HepG2 (cell line): ENCODE data around the gene CARMIL3. TPM values are rescaled to one million over a fixed set of nuclear protein-coding genes. Genes with fewer than 3 reads are reported as not detected.

Source experiments
- CCDC6 ChIP-seq: sonication (generic); formaldehyde crosslinking; IDR thresholded peaks from 2 replicates; pipeline ENCODE4 v1.8.1; 2022; ENCODE audit warnings: mild to moderate bottlenecking, missing genetic modification reagents, moderate library complexity
- FOSL2 ChIP-seq: sonication (generic); formaldehyde crosslinking; IDR thresholded peaks from 2 replicates; pipeline ENCODE4 v1.4.0; 2020; ENCODE audit warnings: missing genetic modification reagents
- GTF2F1 ChIP-seq: fragments of 150-350 bp; IDR thresholded peaks from 2 replicates; pipeline ENCODE4 v1.6.1; 2014; ENCODE audit warnings: low read length
- HNF4G ChIP-seq, 2 experiments: sonication (generic) in 1 of 2; formaldehyde crosslinking in 1 of 2; IDR thresholded peaks; 2 replicates each; pipeline versions ENCODE4 v1.4.0 to v1.6.1; 2011 to 2020; ENCODE audit warnings: borderline replicate concordance in 2 of 2, low read depth in 2 of 2, mild to moderate bottlenecking in 2 of 2, low read length in 1 of 2, missing genetic modification reagents in 1 of 2, moderate library complexity in 1 of 2
- HOXA7 ChIP-seq: sonication (generic); formaldehyde crosslinking; IDR thresholded peaks from 2 replicates; pipeline ENCODE4 v1.8.1; 2022; ENCODE audit warnings: mild to moderate bottlenecking, missing genetic modification reagents, moderate library complexity
- KAT2B ChIP-seq: fragments of 150-350 bp; IDR thresholded peaks from 2 replicates; pipeline ENCODE4 v1.6.1; 2014; ENCODE audit warnings: low read depth, low read length, borderline replicate concordance
- KDM2A ChIP-seq: sonication (generic); formaldehyde crosslinking; IDR thresholded peaks from 2 replicates; pipeline ENCODE4 v1.4.0; 2020; ENCODE audit warnings: low read depth, missing genetic modification reagents, borderline replicate concordance
- KLF12 ChIP-seq: sonication (generic); formaldehyde crosslinking; IDR thresholded peaks from 2 replicates; pipeline ENCODE4 v1.4.0; 2020; ENCODE audit warnings: missing genetic modification reagents, borderline replicate concordance
- MED8 ChIP-seq: sonication (generic); formaldehyde crosslinking; IDR thresholded peaks from 2 replicates; pipeline ENCODE4 v1.8.1; 2023; ENCODE audit warnings: mild to moderate bottlenecking, missing genetic modification reagents; ENCODE audit not compliant: insufficient replicate concordance
- PHF8 ChIP-seq: sonication (generic); formaldehyde crosslinking; IDR thresholded peaks from 2 replicates; pipeline ENCODE4 v1.5.0; 2020; ENCODE audit warnings: missing genetic modification reagents
- SMAD3 ChIP-seq: sonication (generic); formaldehyde crosslinking; IDR thresholded peaks from 2 replicates; pipeline ENCODE4 v1.4.0; 2020; ENCODE audit warnings: missing genetic modification reagents
- SRSF9 ChIP-seq: fragments of 200-400 bp; formaldehyde crosslinking; IDR thresholded peaks from 2 replicates; pipeline ENCODE4 v1.6.1; 2018; ENCODE audit warnings: borderline replicate concordance, mild to moderate bottlenecking, low read depth, low read length; ENCODE audit not compliant: insufficient read depth, poor library complexity, severe bottlenecking
- SUZ12 ChIP-seq: fragments of 150-350 bp; IDR thresholded peaks from 2 replicates; pipeline ENCODE4 v1.6.1; 2014; ENCODE audit warnings: low read depth, low read length
- ZMYM2 ChIP-seq: sonication (generic); formaldehyde crosslinking; IDR thresholded peaks from 2 replicates; pipeline ENCODE4 v1.8.0; 2022; ENCODE audit warnings: mild to moderate bottlenecking, missing genetic modification reagents
- ZMYM3 ChIP-seq: sonication (generic); formaldehyde crosslinking; IDR thresholded peaks from 2 replicates; pipeline ENCODE4 v1.5.1; 2020; ENCODE audit warnings: mild to moderate bottlenecking, missing genetic modification reagents
- ZNF256 ChIP-seq: sonication (generic); formaldehyde crosslinking; conservative IDR thresholded peaks from 2 replicates; pipeline ENCODE4 v1.4.0; 2020; ENCODE audit warnings: missing genetic modification reagents
- polyA plus RNA-seq, 8 experiments: library from polyadenylated mRNA; depleted of rRNA in 3 of 8; stranded (reverse) in 7 of 8; unstranded in 1 of 8; fragments of >200 nt; fragmentation: Illumina TruSeq in 4 of 8; extraction: Trizol in 4 of 8; gene quantifications; 2 replicates each; pipeline versions ENCODE4 v1.2.1 to v1.2.3, GENCODE V29; 2011 to 2016; ENCODE audit warnings: low read depth in 4 of 8, missing spikeins in 1 of 8, mixed read lengths in 1 of 8; ENCODE audit not compliant: insufficient read depth in 1 of 8
- total RNA-seq, 5 experiments: library from RNA; depleted of rRNA; stranded (reverse); fragments of >200 nt; fragmentation: Illumina TruSeq; extraction: Trizol; gene quantifications; 2 replicates each; pipeline ENCODE4 v1.2.3, GENCODE V29; 2016; ENCODE audit warnings: low read depth in 1 of 5
- TF ChIP-seq, protein P1 (sequence below): sonication (generic); formaldehyde crosslinking; IDR thresholded peaks from 2 replicates; pipeline ENCODE4 v1.9.0; 2021; ENCODE audit warnings: missing genetic modification reagents, mild to moderate bottlenecking, borderline replicate concordance
- TF ChIP-seq, protein P2 (sequence below): sonication (generic); formaldehyde crosslinking; IDR thresholded peaks from 2 replicates; pipeline ENCODE4 v1.4.0; 2020; ENCODE audit warnings: missing genetic modification reagents, borderline replicate concordance
- TF ChIP-seq, protein P3 (sequence below): sonication (generic); formaldehyde crosslinking; IDR thresholded peaks from 2 replicates; pipeline ENCODE4 v1.5.0; 2020; ENCODE audit warnings: missing genetic modification reagents
- TF ChIP-seq, protein P4 (sequence below): sonication (generic); formaldehyde crosslinking; IDR thresholded peaks from 2 replicates; pipeline ENCODE4 v1.5.1; 2020; ENCODE audit warnings: missing genetic modification reagents, mild to moderate bottlenecking, borderline replicate concordance
- TF ChIP-seq, protein P5 (sequence below): sonication (generic); formaldehyde crosslinking; IDR thresholded peaks from 2 replicates; pipeline ENCODE4 v1.4.0; 2020; ENCODE audit warnings: missing genetic modification reagents; ENCODE audit errors: not compliant biosample characterization
- TF ChIP-seq, protein P6 (sequence below): sonication (generic); formaldehyde crosslinking; IDR thresholded peaks from 2 replicates; pipeline ENCODE4 v1.4.0; 2020; ENCODE audit warnings: mild to moderate bottlenecking, missing genetic modification reagents

CARMIL3 gene
- total and polyA plus RNA-seq, 2 of the 13 experiments (the other 11 are each of a cell fraction or from before 2014, with no cell fraction given), result 0.27 to 0.55 TPM

DNA sequence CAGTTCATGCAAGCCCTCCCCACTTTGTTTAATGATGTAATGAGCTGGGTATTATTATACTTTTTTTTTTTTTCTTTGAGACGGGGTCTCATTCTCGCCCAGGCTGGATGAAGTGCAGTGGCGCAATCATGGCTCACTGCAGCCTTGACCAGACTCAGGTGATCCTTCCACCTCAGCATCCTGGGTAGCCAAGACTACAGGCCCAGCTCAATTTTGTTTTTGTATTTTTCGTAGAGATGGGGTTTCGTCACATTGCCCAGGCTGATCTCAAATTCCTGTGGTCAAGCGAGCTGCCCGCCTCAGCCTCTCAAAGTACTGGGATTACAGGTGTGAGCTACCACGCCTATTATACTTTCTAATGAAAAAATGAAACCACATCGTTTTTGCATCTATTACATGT lies 58.3 kb downstream of the CARMIL3 start (continued):
- TF ChIP-seq, protein P1, sequence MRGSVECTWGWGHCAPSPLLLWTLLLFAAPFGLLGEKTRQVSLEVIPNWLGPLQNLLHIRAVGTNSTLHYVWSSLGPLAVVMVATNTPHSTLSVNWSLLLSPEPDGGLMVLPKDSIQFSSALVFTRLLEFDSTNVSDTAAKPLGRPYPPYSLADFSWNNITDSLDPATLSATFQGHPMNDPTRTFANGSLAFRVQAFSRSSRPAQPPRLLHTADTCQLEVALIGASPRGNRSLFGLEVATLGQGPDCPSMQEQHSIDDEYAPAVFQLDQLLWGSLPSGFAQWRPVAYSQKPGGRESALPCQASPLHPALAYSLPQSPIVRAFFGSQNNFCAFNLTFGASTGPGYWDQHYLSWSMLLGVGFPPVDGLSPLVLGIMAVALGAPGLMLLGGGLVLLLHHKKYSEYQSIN (CRISPR knock-in tag), result no peak
- TF ChIP-seq KLF12 (CRISPR knock-in tag), result no peak
- no peak for TF ChIP-seq SMAD3 (CRISPR knock-in tag)
- TF ChIP-seq, protein P2, sequence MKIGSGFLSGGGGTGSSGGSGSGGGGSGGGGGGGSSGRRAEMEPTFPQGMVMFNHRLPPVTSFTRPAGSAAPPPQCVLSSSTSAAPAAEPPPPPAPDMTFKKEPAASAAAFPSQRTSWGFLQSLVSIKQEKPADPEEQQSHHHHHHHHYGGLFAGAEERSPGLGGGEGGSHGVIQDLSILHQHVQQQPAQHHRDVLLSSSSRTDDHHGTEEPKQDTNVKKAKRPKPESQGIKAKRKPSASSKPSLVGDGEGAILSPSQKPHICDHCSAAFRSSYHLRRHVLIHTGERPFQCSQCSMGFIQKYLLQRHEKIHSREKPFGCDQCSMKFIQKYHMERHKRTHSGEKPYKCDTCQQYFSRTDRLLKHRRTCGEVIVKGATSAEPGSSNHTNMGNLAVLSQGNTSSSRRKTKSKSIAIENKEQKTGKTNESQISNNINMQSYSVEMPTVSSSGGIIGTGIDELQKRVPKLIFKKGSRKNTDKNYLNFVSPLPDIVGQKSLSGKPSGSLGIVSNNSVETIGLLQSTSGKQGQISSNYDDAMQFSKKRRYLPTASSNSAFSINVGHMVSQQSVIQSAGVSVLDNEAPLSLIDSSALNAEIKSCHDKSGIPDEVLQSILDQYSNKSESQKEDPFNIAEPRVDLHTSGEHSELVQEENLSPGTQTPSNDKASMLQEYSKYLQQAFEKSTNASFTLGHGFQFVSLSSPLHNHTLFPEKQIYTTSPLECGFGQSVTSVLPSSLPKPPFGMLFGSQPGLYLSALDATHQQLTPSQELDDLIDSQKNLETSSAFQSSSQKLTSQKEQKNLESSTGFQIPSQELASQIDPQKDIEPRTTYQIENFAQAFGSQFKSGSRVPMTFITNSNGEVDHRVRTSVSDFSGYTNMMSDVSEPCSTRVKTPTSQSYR (CRISPR knock-in tag), result no peak
- TF ChIP-seq PHF8 (CRISPR knock-in tag), result no peak
- TF ChIP-seq KDM2A (CRISPR knock-in tag), result peak; percentile 17; the same call in 1 of the 2 replicates
- TF ChIP-seq CCDC6 (CRISPR knock-in tag), result no peak
- 0 out of 2 replicates have a peak, but pooled peaks have one; percentile 25 for TF ChIP-seq FOSL2 (CRISPR knock-in tag)
- TF ChIP-seq ZMYM3 (CRISPR knock-in tag), result no peak
- TF ChIP-seq HNF4G (IDR thresholded peaks at IDR 0.05; ENCODE audit: borderline replicate concordance, low read depth, low read length), result no peak
- no peak for TF ChIP-seq HNF4G (CRISPR knock-in tag; IDR thresholded peaks at IDR 0.05; ENCODE audit: borderline replicate concordance, low read depth)
- no peak for TF ChIP-seq KAT2B
- TF ChIP-seq SUZ12, result no peak
- TF ChIP-seq, protein P3, sequence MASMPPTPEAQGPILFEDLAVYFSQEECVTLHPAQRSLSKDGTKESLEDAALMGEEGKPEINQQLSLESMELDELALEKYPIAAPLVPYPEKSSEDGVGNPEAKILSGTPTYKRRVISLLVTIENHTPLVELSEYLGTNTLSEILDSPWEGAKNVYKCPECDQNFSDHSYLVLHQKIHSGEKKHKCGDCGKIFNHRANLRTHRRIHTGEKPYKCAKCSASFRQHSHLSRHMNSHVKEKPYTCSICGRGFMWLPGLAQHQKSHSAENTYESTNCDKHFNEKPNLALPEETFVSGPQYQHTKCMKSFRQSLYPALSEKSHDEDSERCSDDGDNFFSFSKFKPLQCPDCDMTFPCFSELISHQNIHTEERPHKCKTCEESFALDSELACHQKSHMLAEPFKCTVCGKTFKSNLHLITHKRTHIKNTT (CRISPR knock-in tag), result no peak
- no peak for TF ChIP-seq MED8 (CRISPR knock-in tag)
- TF ChIP-seq ZMYM2, result no peak
- TF ChIP-seq SRSF9, result no peak
- 0 out of 2 replicates have a peak, but pooled peaks have one; percentile 28 for TF ChIP-seq ZNF256 (CRISPR knock-in tag)
- TF ChIP-seq HOXA7 (CRISPR knock-in tag), result no peak
- TF ChIP-seq GTF2F1, result no peak
- TF ChIP-seq, protein P4, sequence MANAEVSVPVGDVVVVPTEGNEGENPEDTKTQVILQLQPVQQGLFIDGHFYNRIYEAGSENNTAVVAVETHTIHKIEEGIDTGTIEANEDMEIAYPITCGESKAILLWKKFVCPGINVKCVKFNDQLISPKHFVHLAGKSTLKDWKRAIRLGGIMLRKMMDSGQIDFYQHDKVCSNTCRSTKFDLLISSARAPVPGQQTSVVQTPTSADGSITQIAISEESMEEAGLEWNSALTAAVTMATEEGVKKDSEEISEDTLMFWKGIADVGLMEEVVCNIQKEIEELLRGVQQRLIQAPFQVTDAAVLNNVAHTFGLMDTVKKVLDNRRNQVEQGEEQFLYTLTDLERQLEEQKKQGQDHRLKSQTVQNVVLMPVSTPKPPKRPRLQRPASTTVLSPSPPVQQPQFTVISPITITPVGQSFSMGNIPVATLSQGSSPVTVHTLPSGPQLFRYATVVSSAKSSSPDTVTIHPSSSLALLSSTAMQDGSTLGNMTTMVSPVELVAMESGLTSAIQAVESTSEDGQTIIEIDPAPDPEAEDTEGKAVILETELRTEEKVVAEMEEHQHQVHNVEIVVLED (CRISPR knock-in tag), result no peak
- TF ChIP-seq, protein P5, sequence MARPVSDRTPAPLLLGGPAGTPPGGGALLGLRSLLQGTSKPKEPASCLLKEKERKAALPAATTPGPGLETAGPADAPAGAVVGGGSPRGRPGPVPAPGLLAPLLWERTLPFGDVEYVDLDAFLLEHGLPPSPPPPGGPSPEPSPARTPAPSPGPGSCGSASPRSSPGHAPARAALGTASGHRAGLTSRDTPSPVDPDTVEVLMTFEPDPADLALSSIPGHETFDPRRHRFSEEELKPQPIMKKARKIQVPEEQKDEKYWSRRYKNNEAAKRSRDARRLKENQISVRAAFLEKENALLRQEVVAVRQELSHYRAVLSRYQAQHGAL, result no peak
- TF ChIP-seq, protein P6, sequence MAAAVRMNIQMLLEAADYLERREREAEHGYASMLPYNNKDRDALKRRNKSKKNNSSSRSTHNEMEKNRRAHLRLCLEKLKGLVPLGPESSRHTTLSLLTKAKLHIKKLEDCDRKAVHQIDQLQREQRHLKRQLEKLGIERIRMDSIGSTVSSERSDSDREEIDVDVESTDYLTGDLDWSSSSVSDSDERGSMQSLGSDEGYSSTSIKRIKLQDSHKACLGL (CRISPR knock-in tag), result no peak
